OCI-LY1 (cell line): ENCODE measurements around the gene HMGA1.

Source experiments
- CTCF ChIP-seq: fragments of 200-600 bp; sonication (generic), shearing (Covaris generic); IDR thresholded peaks from 2 replicates; pipeline ENCODE4 v1.5.1; 2017; ENCODE audit warnings: mild to moderate bottlenecking, antibody characterized with exemption, low read length, moderate library complexity, mixed read lengths
- EZH2 ChIP-seq: fragments of 200-600 bp; sonication (generic), shearing (Covaris generic); IDR thresholded peaks from 2 replicates; pipeline ENCODE4 v1.8.0; 2017; ENCODE audit warnings: borderline replicate concordance, mixed run types, mild to moderate bottlenecking, antibody characterized with exemption, low read length, moderate library complexity, mixed read lengths

DNA sequence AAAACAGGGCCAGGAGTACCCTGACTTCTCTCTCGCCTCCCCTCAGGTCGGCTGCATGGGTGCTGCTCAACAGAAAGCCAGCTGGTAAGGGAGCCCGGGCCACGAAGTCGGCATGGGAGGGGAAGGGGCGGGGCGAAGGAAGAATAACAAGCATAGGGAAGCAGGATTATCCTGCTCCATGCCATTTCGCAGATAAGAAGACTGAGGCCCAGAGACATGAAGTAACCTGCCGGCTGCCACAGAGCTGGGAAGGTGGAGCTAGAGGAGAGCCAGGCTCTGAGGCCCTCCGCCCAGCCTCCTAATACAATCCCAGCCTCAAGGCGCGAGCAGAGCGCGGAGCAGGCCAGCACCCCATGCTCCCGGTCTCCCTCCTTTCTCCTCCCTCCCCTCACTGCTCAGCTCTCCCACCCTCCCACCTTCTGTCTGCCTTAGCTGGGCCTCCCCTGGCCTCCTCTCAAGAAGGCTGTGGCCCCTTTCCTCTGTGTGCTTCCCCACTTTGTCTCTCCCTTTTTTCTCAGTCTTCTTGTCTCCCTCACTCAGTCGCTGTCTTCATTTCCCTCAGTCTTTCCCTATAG lies 13.2 kb upstream of the HMGA1 start:
- TF ChIP-seq CTCF (no peak), EZH2 (no peak)
